NCI-H524 (cell line): Measurements from ENCODE around the gene PUM2.

Experiments used
- DNase-seq, 2 experiments: peaks; one replicate each; lab custom pipeline; 2025; lab: John Stamatoyannopoulos, UW

The PUM2 gene

DNA sequence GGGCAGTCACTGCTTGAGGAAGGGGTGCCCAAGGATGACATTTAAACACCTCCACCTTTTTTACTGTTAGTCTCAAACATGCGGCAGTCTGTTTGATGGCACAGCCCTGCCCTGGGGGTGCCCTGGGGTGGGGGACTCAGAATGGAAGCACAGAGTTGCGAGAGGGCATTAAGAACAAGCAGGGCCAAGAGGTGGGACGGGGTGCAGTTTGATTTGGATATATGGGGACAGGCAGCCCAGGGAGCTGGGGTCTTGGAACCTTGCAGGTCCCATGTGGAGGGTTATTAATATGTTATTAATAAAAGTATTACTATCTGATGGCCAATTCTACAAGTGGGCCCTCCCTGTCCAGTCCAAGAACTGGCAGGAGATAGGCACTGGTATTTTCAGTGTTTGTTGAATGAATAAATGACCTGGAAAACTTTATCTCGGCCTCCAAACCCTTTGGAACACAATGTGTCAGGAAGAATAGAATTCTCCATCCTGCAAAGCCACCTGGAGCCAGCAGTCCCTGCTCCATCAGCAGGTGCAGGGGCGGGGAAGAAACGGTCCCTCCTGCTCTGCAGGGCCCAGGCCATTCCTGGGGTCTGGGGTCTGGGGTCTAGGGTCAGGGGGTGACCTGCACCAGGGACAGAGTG lies 150.9 kb downstream of the PUM2 start:
- no peak for DNase-seq

DNA sequence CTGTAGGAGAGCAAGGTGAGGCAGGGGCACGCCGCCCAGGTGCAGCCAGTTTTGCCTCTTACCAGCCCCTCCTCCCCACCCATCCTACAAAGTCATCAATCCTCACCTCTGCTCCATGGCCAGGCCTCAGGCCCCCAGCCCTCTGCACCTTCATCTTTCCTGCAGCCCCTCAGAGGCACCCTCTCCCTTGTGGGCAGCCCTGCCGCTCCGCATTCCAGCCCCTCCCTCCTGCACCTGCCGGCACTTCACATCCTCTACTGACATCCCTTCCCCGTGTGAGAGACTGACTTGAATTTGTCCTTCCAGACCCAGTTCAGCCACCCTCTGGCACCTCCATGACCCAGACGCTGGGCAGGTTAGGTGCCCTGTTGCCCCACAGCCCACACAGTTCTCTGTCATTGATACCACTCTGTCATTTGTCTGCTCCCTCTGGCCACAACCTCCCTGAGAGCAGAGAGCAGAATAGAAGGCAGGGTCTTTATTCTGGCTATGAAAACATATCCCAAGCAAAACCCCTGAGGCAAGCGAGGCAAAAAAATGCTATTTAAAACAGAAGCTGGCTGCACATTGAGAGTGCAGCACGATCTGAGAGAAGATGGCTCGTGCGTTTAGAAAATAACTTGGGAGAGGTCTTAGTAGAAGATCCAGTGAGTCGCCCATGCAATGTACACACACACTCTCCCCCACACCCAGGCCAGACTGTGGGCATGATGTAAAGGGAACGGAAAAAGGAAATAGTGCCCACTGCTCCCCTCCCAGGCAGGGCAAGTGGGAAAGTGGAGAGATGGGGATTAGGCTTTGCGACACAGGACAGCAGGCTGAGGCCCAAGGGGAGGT lies 151.6 kb downstream of the PUM2 start:
- DNase-seq = no peak
